GDM1 (cell line): Measurements from ENCODE around the gene SLC35D3.
"Not testable (repeated sequence)": the region's sequence is repeated elsewhere in the genome, so short reads cannot be mapped to it uniquely, and the experiment has no call there.

Experiments
- DNase-seq: peaks from one replicate; lab custom pipeline; 2025; lab: John Stamatoyannopoulos, UW

The SLC35D3 gene

GRCh38 chr6:136923116-136923953 lies 1.2 kb downstream of the SLC35D3 start:
- no peak for DNase-seq

GRCh38 chr6:136923954-136924673 lies 2.0 kb downstream of the SLC35D3 start:
- no peak for DNase-seq

- no peak for DNase-seq
Observed at GRCh38 chr6:136926383-136926782, 4.3 kb downstream of the SLC35D3 start.

- DNase-seq: no peak
Observed at GRCh38 chr6:136927292-136927691, 5.2 kb downstream of the SLC35D3 start.

GRCh38 chr6:136930528-136930927 lies 8.4 kb downstream of the SLC35D3 start:
- no peak for DNase-seq

- no peak for DNase-seq
Observed at GRCh38 chr6:136932599-136932998, 10.5 kb downstream of the SLC35D3 start.

DNA sequence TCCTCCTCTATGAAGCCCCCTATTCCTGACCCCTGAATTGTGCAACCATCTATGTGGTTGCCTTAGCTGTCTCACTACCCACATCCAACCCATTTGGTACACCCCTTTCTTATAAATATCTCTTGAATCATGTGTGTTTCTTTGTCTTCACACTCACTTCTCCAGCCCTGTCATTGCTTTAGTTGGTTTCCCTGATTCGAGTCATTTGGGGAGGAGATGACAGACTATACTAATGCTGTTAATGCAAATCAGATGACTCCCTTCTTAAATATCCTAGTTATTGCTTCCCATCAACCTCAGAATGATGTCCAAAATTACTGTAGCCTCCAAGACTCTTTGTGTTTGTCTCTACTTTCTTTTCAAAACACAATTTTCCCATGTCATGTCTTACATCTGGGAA lies 23.0 kb downstream of the SLC35D3 start:
- DNase-seq: no peak

- DNase-seq: no peak
Observed at GRCh38 chr6:136945711-136946121, 23.6 kb downstream of the SLC35D3 start.

DNA sequence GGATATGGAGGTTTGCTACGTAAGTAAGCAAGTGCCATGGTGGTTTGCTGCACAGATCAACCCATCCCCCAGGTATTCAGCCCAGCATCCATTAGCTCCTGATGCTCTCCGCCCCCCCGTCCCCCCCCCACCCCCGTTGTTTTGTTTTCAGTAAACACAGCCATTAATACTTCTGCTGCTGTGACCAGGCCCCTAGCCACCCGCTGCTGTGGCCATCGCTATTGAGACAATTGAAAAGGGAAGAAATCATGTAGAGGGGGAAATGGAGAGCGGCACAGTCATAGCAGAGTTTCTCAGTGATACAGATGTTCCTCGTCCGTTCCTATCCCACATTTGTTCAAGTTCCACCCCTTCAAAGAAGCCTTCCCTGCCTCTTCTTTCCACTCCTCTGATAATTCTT lies 24.9 kb downstream of the SLC35D3 start:
- no peak for DNase-seq

- DNase-seq: not testable (repeated sequence)
Observed at GRCh38 chr6:136949957-136950356, 27.9 kb downstream of the SLC35D3 start.

DNA sequence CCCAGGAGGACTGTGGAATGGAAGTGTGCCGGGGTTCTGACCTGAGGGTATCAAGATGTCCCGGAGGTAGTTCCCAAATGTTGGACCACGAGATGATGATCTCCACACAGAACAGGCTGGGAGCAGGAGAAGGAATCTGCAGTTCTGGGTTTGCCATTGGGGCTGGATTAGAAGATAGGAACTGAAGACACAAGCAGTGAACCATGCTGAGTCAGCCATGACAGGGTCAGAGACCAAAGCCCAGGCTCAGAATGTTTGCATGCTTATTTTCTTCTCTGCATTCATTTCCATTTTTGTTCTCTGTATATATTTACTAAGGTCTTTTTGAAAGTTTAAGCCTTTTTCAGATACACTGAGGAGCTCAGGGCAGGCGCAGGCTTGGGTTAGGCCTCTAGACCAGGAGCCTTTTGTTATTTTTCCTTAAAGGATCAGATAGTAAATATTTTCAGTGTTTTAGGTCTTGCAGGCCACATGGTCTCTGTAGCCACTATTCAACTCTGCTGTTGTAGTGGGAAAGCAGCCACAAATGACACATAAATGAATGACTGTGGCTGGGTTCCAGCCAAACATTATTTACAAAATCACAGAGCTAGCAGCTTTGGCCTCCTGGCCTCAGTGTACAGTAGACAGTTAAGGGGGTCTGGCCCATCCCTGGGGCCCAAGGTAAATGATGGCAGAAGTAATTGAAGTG lies 28.5 kb downstream of the SLC35D3 start:
- no peak for DNase-seq

GRCh38 chr6:136952714-136953260 lies 30.7 kb downstream of the SLC35D3 start:
- no peak for DNase-seq

DNA sequence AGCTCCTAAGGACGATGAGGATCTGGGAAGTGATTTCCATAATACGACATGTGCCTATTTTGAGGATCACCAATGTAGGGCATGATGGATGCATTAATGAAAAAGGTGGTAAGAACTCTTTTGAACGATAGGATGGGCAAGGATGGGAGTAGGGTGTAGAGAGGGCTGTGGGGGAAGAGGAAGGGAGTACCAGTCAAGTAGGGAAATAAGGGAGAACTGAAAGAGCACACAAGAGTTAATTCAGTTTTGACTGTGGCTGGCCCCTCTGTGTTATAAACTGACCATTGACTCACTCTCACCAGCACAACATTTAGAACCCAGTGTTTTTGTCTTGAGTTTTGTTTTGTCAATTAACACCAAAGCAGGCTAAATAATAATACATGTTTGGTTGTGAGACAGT lies 33.0 kb downstream of the SLC35D3 start:
- DNase-seq: no peak

GRCh38 chr6:136956590-136957544 lies 34.8 kb downstream of the SLC35D3 start:
- DNase-seq: peak; percentile 78

DNA sequence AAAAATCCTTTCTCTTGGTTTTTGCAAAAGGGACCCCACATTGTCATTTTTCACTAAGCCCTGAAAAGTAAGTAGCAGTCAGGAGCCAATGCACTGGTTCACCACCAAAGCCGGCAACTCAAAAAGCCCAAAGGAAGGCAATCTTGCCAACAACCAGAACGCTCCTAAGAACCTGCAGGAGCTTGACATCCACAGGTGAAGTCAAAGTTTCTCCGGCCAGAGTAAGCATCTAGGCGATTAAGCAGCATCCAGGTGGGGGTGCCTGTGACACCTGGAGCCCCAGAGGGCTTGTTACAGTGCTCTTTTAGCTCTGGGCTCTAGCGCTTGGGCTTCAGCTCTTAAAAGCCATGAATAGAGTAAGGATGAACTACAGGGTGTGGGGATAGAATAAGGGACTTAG lies 36.1 kb downstream of the SLC35D3 start:
- no peak for DNase-seq

DNA sequence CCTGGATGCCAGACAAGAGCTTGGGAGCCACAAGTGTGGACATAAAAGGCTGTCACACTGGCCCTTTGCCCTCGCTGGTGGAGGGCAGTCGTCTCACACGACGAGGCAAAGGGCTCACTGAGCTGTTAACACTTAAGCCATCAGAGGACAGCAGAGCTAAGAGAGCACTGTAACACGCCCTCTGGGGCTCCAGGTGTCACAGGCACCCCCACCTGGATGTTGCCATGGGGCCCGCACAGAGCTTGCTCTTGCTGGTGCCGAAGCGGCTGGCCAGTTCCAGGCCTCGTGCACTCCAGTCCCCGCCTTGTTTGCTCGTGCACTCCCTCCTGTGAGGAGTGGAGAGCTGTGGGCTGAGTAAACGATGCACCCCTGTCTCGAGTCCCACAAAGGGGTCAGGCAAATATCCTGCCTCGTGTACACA lies 37.4 kb downstream of the SLC35D3 start:
- DNase-seq: no peak

DNA sequence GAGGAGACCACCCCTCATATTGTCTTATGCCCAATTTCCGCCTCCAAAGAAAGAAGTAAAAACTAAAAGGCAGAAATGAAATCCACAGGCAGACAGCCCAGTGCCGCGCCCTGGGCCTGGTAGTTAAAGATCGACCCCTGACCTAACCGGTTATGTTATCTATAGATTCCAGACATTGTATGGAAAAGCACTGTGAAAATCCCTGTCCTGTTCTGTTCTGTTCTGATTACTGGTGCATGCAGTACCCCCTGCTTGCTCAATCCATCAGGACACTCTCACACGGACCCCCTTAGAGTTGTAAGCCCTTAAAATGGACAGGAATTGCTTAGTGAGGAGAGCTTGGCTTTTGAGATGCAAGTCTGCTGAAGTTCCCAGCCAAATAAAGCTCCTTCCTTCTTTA lies 37.8 kb downstream of the SLC35D3 start:
- DNase-seq: not testable (repeated sequence)

DNA sequence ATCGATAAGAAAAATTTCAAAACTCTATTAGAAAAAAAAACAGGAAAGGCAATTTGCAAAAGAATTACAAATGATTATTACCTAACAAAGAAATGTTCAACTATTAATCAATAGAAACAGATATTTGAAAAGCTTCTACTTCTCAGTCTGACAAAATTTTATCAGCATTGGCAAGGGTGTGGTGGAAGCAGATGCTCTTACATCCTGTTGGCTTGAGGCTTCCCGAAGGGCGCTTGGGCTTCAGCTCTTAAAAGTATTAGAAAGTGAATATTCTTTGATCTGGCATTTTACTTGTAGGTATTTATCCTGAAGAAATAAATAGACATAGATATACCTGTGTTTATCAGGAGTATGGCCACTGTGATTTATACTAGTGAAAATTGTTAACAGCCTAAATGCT lies 38.7 kb downstream of the SLC35D3 start:
- no peak for DNase-seq

- DNase-seq: no peak
Observed at GRCh38 chr6:136961848-136962247, 39.7 kb downstream of the SLC35D3 start.

DNA sequence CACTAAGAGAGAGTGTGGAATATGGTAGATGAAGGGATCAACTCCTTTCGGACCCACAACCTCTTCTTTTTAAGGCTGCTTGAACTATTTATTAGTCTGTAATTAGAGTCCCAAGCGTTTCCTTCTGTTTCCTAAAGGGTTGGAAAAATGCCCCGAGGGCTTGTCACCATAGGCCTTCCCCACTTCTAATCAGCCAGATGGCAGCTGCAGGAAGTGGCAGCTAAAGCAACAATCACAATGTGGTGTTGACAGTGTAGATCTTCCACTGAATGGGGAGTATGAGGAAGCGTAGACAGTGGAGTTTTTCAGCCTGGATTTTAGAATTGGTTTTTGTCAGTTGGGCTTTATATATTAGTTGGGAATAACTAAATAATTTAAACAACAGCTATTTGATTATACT lies 40.6 kb downstream of the SLC35D3 start:
- DNase-seq: no peak

GRCh38 chr6:136963259-136963658 lies 41.2 kb downstream of the SLC35D3 start:
- no peak for DNase-seq
